K562 (cell line): ENCODE measurements around the gene SLC5A2. TPM values are rescaled to one million over a fixed set of nuclear protein-coding genes. Genes with fewer than 3 reads are reported as not detected.

Source experiments
- BHLHE40 ChIP-seq: IDR thresholded peaks from 2 replicates; pipeline ENCODE4 v1.6.1; 2011; ENCODE audit warnings: low read length, improper control_type of control experiment
- CEBPG ChIP-seq, 3 experiments: fragments of 200-800 bp in 1 of 3; sonication (Bioruptor generic) in 1 of 3; sonication (generic) in 1 of 3; formaldehyde crosslinking in 1 of 3; IDR thresholded peaks in 2 of 3; conservative IDR thresholded peaks in 1 of 3; 2 replicates each; pipeline versions ENCODE4 v1.6.1 to v1.8.0; 2016 to 2022; ENCODE audit warnings: missing compliant biosample characterization in 2 of 3, missing genetic modification characterization in 2 of 3, mild to moderate bottlenecking in 1 of 3, missing genetic modification reagents in 1 of 3
- CREB1 ChIP-seq, 2 experiments: sonication (generic) in 1 of 2; formaldehyde crosslinking in 1 of 2; IDR thresholded peaks; 2 replicates each; pipeline versions ENCODE4 v1.6.1 to v1.8.0; 2012 to 2022; ENCODE audit warnings: inconsistent platforms in 1 of 2, mild to moderate bottlenecking in 1 of 2, missing genetic modification reagents in 1 of 2, moderate library complexity in 1 of 2
- CREM ChIP-seq: IDR thresholded peaks from 2 replicates; pipeline ENCODE4 v1.6.1; 2014; ENCODE audit warnings: antibody characterized with exemption, low read depth
- DPF2 ChIP-seq: fragments of 450-650 bp; IDR thresholded peaks from 2 replicates; pipeline ENCODE4 v1.6.1; 2016
- EGR1 ChIP-seq: fragments of 450-650 bp; conservative IDR thresholded peaks from 2 replicates; pipeline ENCODE4 v1.6.1; 2017; ENCODE audit warnings: mild to moderate bottlenecking
- KHSRP ChIP-seq: fragments of 450-650 bp; IDR thresholded peaks from 2 replicates; pipeline ENCODE4 v1.6.1; 2017
- KLF13 ChIP-seq: fragments of 450-650 bp; IDR thresholded peaks from 2 replicates; pipeline ENCODE4 v1.6.1; 2016; ENCODE audit warnings: missing genetic modification characterization, low read depth, mild to moderate bottlenecking, missing compliant biosample characterization, moderate library complexity, borderline replicate concordance
- MIER1 ChIP-seq: fragments of 450-650 bp; IDR thresholded peaks from 2 replicates; pipeline ENCODE4 v1.6.1; 2016; ENCODE audit warnings: antibody characterized with exemption, mild to moderate bottlenecking, low read depth
- NBN ChIP-seq: fragments of 450-650 bp; IDR thresholded peaks from 2 replicates; pipeline ENCODE4 v1.6.1; 2016; ENCODE audit warnings: low read depth, mild to moderate bottlenecking
- NFRKB ChIP-seq: fragments of 450-650 bp; IDR thresholded peaks from 2 replicates; pipeline ENCODE4 v1.6.1; 2016; ENCODE audit warnings: low read depth
- SP1 ChIP-seq: sonication (generic); formaldehyde crosslinking; IDR thresholded peaks from 2 replicates; pipeline ENCODE4 v1.8.1; 2022; ENCODE audit warnings: mild to moderate bottlenecking, missing genetic modification reagents
- TARDBP ChIP-seq: fragments of 450-650 bp; IDR thresholded peaks from 2 replicates; pipeline ENCODE4 v1.6.1; 2016
- TCF3 ChIP-seq: sonication (generic); formaldehyde crosslinking; IDR thresholded peaks from 2 replicates; pipeline ENCODE4 v1.4.0; 2020; ENCODE audit warnings: mild to moderate bottlenecking, missing genetic modification reagents
- TRIM24 ChIP-seq, 2 experiments: fragments of 450-650 bp; IDR thresholded peaks; 2 replicates each; pipeline ENCODE4 v1.6.1; 2016
- ZEB2 ChIP-seq: fragments of 450-650 bp; IDR thresholded peaks from 2 replicates; pipeline ENCODE4 v1.6.1; 2016
- polyA plus RNA-seq, 8 experiments: library from polyadenylated mRNA; depleted of rRNA in 4 of 8; stranded (reverse) in 5 of 8; unstranded in 3 of 8; fragments of >200 nt; fragmentation: Nextera tagmentation in 2 of 8; fragmentation: Illumina TruSeq in 1 of 8; extraction: Ambion mirVana in 2 of 8; extraction: Trizol in 1 of 8; gene quantifications; 2 replicates each; pipeline versions ENCODE4 v1.2.1 to v1.2.3, GENCODE V29; 2011 to 2014; ENCODE audit warnings: inconsistent platforms in 1 of 8, missing spikeins in 1 of 8
- total RNA-seq, 7 experiments: library from RNA; depleted of rRNA in 6 of 7; stranded (reverse); fragments of >200 nt in 6 of 7; fragmentation: Illumina TruSeq in 2 of 7; extraction: Trizol in 2 of 7; gene quantifications; 2 replicates each; pipeline versions ENCODE4 v1.2.1 to v1.2.3, GENCODE V29; 2011 to 2021; ENCODE audit warnings: low replicate concordance in 1 of 7
- TF ChIP-seq, protein P1 (sequence below): sonication (generic); formaldehyde crosslinking; IDR thresholded peaks from 2 replicates; pipeline ENCODE4 v1.8.1; 2023; ENCODE audit warnings: mild to moderate bottlenecking, missing genetic modification reagents, moderate library complexity
- TF ChIP-seq, protein P2 (sequence below): fragments of 450-650 bp; formaldehyde crosslinking; IDR thresholded peaks from 2 replicates; pipeline ENCODE4 v1.4.0; 2020; ENCODE audit warnings: mild to moderate bottlenecking, moderate library complexity
- TF ChIP-seq, protein P3 (sequence below): sonication (generic); formaldehyde crosslinking; IDR thresholded peaks from 2 replicates; pipeline ENCODE4 v1.8.0; 2022; ENCODE audit warnings: missing genetic modification reagents, mild to moderate bottlenecking, borderline replicate concordance
- TF ChIP-seq, protein P4 (sequence below): fragments of 250-450 bp; sonication (Bioruptor Pico); IDR thresholded peaks from 2 replicates; pipeline ENCODE4 v1.4.0; 2020; ENCODE audit warnings: mild to moderate bottlenecking
- TF ChIP-seq, protein P5 (sequence below), 2 experiments: fragments of 200-800 bp in 1 of 2; sonication (Bioruptor generic) in 1 of 2; sonication (generic) in 1 of 2; formaldehyde crosslinking in 1 of 2; IDR thresholded peaks in 1 of 2; conservative IDR thresholded peaks in 1 of 2; 2 replicates each; pipeline versions ENCODE4 v1.5.0 to v1.6.1; 2016 to 2020; ENCODE audit warnings: missing compliant biosample characterization in 1 of 2, missing genetic modification characterization in 1 of 2, missing genetic modification reagents in 1 of 2

SLC5A2 gene
- total and polyA plus RNA-seq, 9 of the 15 experiments (the other 6 are each of a cell fraction or from before 2014, with no cell fraction given), result 0.07 to 2.7 (median 2.2) TPM; not detected in 6

DNA sequence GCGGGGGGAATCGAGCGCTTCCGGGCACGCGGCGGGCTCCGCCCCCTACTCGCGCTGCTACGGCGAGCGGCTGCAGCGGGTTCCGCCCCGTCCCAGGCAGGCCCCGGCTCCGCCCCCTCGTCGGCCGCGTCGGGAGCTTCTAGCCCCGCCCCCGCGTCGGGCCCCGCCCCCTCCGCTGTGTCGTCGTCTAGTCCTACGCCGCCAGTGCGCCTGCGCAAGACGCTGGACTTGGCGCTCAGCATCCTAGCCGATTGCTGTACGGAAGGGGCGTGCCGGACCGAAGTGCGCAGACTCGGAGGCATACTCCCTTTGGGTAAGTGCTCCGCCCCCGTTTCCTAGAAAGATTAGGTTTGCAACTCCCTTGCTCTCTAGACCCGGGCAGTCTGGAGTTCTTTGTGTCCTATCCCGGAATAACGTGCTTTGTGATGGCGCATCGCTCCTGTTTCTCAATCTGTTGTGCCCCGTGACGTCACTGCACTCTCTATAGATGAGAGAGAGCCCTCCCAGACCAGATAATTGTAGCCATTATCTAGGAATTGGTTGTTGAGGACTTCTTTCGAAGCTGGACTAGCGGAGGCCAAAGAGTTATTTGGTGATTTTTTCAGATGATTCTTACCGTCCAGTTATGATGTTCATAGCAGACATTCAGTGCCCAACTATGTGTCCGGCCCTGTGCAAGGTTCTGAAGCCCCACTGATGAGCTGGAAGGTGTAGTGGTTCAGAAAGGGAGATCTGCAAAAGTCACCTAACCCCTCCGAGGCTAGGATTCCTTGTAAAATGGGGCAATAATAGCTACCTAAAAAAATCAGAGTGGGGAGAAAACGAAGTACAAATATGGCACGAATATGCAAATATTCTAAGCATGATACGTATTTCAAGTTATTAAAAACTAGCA is 23.0 kb upstream of the SLC5A2 start (continued):
- TF ChIP-seq, protein P1, sequence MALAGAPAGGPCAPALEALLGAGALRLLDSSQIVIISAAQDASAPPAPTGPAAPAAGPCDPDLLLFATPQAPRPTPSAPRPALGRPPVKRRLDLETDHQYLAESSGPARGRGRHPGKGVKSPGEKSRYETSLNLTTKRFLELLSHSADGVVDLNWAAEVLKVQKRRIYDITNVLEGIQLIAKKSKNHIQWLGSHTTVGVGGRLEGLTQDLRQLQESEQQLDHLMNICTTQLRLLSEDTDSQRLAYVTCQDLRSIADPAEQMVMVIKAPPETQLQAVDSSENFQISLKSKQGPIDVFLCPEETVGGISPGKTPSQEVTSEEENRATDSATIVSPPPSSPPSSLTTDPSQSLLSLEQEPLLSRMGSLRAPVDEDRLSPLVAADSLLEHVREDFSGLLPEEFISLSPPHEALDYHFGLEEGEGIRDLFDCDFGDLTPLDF, result 0 out of 2 replicates have a peak, but pooled peaks have one; percentile 7
- no peak for TF ChIP-seq TARDBP
- TF ChIP-seq SP1 (CRISPR knock-in tag), result peak; percentile 73
- TF ChIP-seq, protein P2, sequence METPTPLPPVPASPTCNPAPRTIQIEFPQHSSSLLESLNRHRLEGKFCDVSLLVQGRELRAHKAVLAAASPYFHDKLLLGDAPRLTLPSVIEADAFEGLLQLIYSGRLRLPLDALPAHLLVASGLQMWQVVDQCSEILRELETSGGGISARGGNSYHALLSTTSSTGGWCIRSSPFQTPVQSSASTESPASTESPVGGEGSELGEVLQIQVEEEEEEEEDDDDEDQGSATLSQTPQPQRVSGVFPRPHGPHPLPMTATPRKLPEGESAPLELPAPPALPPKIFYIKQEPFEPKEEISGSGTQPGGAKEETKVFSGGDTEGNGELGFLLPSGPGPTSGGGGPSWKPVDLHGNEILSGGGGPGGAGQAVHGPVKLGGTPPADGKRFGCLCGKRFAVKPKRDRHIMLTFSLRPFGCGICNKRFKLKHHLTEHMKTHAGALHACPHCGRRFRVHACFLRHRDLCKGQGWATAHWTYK (CRISPR knock-in tag), result no peak
- TF ChIP-seq MIER1, result 0 out of 2 replicates have a peak, but pooled peaks have one; percentile 56
- TF ChIP-seq, protein P3, sequence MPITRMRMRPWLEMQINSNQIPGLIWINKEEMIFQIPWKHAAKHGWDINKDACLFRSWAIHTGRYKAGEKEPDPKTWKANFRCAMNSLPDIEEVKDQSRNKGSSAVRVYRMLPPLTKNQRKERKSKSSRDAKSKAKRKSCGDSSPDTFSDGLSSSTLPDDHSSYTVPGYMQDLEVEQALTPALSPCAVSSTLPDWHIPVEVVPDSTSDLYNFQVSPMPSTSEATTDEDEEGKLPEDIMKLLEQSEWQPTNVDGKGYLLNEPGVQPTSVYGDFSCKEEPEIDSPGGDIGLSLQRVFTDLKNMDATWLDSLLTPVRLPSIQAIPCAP (CRISPR knock-in tag), result no peak
- TF ChIP-seq NFRKB, result peak; percentile 48; the same call in 1 of the 2 replicates
- no peak for TF ChIP-seq TRIM24 (IDR thresholded peaks at IDR 0.05)
- no peak for TF ChIP-seq TCF3 (CRISPR knock-in tag)
- TF ChIP-seq, protein P4, sequence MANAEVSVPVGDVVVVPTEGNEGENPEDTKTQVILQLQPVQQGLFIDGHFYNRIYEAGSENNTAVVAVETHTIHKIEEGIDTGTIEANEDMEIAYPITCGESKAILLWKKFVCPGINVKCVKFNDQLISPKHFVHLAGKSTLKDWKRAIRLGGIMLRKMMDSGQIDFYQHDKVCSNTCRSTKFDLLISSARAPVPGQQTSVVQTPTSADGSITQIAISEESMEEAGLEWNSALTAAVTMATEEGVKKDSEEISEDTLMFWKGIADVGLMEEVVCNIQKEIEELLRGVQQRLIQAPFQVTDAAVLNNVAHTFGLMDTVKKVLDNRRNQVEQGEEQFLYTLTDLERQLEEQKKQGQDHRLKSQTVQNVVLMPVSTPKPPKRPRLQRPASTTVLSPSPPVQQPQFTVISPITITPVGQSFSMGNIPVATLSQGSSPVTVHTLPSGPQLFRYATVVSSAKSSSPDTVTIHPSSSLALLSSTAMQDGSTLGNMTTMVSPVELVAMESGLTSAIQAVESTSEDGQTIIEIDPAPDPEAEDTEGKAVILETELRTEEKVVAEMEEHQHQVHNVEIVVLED, result 0 out of 2 replicates have a peak, but pooled peaks have one; percentile 6
- no peak for TF ChIP-seq CEBPG (CRISPR knock-in tag; IDR thresholded peaks at IDR 0.05)
- peak; percentile 23 to 32; a peak in 1 of 4 replicates for TF ChIP-seq CEBPG (tag; conservative IDR thresholded peaks at IDR 0.05 in 1 of 2, IDR thresholded peaks at IDR 0.05 in 1 of 2)
- 0 out of 2 replicates have a peak, but pooled peaks have one; percentile 30 for TF ChIP-seq DPF2
- TF ChIP-seq BHLHE40, result no peak
- peak; percentile 38; the same call in 1 of the 2 replicates for TF ChIP-seq KHSRP
- peak; percentile 86; the same call in 1 of the 2 replicates for TF ChIP-seq NBN
- TF ChIP-seq CREM, result peak; percentile 76
- TF ChIP-seq, protein P5, sequence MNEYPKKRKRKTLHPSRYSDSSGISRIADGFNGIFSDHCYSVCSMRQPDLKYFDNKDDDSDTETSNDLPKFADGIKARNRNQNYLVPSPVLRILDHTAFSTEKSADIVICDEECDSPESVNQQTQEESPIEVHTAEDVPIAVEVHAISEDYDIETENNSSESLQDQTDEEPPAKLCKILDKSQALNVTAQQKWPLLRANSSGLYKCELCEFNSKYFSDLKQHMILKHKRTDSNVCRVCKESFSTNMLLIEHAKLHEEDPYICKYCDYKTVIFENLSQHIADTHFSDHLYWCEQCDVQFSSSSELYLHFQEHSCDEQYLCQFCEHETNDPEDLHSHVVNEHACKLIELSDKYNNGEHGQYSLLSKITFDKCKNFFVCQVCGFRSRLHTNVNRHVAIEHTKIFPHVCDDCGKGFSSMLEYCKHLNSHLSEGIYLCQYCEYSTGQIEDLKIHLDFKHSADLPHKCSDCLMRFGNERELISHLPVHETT (CRISPR knock-in tag; conservative IDR thresholded peaks at IDR 0.05 in 1 of 2, IDR thresholded peaks at IDR 0.05 in 1 of 2), result peak in 1 of 2 experiments; percentile 60; a peak in 1 of 4 replicates
- TF ChIP-seq ZEB2, result no peak
- peak; percentile 16; the same call in 1 of the 2 replicates for TF ChIP-seq CREB1 (IDR thresholded peaks at IDR 0.05)
- TF ChIP-seq CREB1 (CRISPR knock-in tag; IDR thresholded peaks at IDR 0.05), result no peak
- TF ChIP-seq KLF13 (tag), result no peak; the same call in 1 of the 2 replicates
- TF ChIP-seq EGR1, result peak; percentile 72
